ENCODE data around the gene TMCO2.

The TMCO2 gene

DNA sequence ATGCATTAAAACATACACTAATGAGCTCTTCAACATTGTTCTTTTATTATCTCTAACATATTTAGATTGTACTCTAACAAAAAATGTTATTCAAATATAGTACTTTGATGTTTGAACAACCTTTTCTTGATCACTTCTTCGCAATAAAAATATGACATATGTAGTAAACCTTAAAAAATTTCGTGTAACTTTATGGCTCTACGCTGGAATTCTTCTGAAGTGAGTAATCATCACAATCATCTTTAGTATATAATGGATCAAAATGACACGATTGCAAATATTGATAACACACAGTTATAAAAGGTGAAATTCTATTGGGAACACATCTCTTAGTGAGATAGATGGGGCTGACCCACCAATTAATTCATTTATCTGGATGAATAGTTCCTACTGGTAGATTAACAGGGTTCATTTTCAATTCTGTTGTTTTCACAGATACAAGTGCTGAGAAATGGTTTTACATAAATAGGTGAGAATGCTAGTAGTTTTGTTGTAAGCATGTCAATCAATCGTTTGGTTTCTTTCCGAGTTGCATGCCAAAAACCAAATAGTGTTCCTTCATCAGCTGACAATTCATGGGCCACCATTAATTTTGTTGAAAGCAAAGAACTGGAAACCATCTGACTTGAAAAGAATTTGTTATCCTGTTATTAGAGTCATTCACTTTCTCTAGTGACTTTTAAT, 8.8 kb downstream of the TMCO2 start:
- DNase-seq (ENCODE audit: low read depth, low spot score): no peak
- peak overlapping the region; percentile 98 for H3K27ac ChIP-seq

DNA sequence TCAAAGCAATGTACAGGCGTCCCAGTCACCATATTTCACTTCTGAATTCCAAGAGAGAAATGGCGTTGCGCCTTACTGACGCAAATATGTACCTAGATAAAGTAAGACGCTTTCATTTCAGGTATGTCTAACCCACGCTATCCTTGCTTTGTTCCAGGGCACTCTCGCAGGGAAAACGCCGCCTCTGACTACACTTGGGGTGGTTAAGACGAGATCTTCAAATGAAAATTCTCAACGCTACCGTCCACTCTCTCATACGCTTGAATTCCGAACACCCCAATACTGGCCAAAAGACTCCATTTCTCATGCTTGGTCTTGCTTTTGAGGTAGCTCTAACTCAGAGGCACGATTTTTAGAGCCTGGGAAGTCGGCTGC, 9.6 kb downstream of the TMCO2 start:
- no peak for DNase-seq (ENCODE audit: low read depth, low spot score)
- peak overlapping the region; percentile 98 for H3K27ac ChIP-seq

DNA sequence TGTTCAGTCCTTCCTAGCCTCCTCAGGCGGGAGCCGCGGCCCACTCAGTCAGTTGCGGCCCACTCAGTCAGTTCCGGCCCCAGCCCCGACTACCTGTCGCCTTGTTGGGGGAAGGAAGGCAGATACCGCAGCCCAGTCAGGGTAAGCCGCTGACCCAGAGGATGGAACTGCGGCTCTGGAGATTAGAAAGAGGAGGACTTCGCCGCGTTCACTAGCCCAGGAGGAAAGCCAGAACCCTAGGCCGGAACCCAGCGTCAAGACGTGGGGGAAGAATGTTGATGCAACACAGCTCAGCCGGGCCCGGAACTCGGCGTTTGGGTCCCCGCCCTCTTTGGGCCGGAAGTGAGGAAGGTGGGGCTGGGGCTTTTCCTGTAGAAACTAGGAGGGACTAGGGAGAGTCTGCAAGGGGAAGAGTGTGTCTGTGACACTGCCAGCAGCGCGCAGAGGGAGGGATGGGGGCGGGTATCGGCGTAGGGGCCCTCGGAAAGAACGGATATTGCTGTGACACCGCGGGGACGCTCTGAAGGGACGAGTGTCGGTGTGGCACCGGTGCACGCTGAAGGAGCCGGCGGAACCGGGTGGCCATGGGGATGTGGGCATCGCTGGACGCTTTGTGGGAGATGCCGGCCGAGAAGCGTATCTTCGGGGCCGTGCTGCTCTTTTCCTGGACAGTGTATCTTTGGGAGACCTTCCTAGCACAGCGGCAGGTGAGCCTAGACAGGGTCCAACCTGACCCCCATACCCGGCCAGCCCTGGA, 10.1 kb downstream of the TMCO2 start, which contains the start of gene ZMPSTE24:
Gene ZMPSTE24 (plus strand): TSS at position 549 of the 757 bp plus-strand sequence. CDS start 36 bp downstream, at position 585.
- peak; percentile 93 for DNase-seq (ENCODE audit: low read depth, low spot score)
- H3K27ac ChIP-seq: peak within 1 kb of the TSS; percentile 98

DNA sequence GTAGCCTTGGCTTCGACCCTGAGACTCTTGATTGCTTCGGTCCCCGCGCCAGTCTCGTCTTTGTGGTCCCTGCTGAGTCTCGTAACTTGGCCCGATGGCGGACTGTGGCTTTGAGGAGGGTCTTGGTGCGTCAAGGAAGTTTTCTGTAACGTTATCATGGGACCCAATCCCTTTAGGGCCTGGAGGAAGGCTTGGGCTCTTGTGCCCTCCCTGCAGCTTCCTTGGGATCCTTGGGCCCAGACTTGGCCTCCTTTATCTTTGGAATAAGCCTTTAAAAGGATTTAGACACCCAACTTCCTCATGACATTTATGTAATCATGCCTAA, 10.7 kb downstream of the TMCO2 start:
- no peak for DNase-seq (ENCODE audit: low read depth, low spot score)
- peak overlapping the region; percentile 98 for H3K27ac ChIP-seq

DNA sequence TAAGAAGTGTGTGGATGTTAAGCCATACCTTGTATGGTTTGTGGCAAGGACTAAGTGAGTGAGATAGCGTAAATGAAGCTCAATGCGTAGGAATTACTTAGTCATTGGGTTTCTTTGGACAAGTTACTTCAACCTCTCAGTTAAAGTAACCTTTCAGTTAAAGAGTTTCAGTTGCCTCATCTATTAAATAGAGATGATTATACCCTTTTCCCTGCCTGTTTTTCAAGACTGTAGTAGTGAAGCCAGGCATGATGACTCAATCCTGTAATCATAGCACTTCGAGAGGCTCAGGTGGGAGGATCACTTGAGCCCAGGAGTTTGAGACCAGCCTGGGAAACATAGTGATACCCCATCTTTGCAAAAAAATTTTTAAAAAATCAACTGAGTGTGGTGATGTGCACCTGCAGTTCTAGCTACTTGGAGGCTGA, 16.6 kb downstream of the TMCO2 start:
- H3K27ac ChIP-seq: peak overlapping the region; percentile 67
- DNase-seq (ENCODE audit: low read depth, low spot score): no peak

DNA sequence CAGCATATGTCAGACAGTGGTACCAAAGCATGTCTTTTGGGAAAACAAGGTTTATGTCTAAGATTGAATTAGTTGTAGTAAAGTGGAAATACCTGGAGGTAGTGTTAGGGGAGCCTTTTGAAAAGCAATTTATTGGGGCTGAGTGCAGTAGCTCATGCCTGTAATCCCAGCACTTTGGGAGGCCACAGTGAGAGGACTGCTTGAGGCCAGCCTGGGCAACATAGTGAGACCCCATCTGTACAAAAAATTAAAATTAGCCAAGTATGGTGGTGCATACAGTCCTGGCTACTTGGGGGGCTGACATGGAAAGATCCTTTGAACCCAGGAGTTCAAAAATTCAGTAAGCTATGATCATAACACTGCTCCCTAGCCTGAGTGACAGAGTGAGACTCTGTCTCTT, 17.6 kb downstream of the TMCO2 start:
- peak overlapping the region; percentile 71 for H3K27ac ChIP-seq
- no peak for DNase-seq (ENCODE audit: low read depth, low spot score)

DNA sequence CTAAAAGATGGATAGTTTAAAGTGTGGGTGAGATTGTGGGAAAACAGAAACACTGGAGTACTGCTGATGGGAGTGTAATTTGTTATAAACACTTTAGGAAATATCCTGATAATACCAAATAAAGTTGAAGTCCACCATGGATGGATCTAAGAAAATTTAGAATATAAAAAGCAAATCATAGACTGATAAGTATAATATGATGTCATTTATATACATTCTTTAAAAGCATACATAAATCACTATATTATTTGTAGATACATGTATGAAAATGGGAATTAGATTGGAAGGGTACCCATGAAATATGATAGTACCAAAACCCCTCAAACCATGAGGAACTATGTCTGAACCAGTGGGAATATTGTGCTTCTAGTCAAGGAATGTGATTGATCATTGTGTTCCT, 18.2 kb downstream of the TMCO2 start:
- DNase-seq (ENCODE audit: low read depth, low spot score): no peak
- H3K27ac ChIP-seq: peak overlapping the region; percentile 71

DNA sequence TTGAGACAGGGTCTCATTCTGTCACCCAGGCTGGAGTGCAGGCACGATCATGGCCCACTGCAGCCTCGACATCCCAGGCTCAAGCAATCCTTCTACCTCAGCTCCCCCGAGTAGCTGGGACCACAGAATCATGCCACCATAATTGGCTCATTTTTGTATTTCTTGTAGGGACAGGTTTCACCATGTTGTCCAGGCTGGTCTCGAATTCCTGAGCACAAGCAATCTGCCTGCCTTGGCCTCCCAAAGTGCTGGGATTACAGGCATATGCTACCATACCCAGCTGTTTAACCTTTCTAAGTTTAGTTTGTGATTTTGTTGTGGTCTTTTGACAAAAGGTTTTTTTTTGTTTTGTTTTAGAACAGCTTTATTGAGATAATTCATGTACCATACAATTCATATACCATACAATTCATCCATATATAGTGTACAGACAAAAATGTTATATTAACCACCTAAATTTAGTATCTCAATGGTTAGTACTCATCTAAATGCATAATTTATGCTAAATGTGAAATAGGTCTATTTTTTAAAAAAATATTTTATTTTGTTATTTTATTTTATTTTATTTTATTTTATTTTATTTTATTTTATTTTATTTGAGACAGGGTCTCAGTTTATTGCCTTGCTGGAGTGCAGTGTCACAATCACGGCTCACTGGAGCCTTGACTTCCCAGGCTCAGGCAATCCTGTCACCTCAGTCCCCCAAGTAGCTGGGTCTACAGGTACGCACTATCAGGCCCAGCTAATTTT, 19.2 kb downstream of the TMCO2 start:
- H3K27ac ChIP-seq: peak overlapping the region; percentile 71
- DNase-seq (ENCODE audit: low read depth, low spot score): no peak

DNA sequence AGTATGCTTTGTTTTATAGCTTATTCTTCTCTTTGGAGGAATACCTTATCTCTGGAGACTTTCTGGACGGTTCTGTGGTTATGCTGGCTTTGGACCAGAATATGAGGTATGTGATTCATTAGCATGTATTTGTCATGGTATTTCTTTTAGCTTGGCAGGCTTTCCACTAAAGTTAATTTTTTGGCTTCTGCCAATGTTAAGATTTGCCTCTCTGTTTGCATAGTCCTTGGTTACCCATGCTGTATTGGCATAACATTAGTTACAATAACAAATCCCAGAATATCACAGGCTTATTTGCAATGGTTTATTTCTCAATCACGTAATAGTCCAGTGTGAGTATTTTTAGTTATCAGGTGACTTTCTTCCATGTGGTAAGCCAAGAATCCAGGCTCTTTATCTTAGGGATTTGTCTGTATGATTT, 20.0 kb downstream of the TMCO2 start:
- DNase-seq (ENCODE audit: low read depth, low spot score): peak; percentile 79
- H3K27ac ChIP-seq: peak overlapping the region; percentile 71

DNA sequence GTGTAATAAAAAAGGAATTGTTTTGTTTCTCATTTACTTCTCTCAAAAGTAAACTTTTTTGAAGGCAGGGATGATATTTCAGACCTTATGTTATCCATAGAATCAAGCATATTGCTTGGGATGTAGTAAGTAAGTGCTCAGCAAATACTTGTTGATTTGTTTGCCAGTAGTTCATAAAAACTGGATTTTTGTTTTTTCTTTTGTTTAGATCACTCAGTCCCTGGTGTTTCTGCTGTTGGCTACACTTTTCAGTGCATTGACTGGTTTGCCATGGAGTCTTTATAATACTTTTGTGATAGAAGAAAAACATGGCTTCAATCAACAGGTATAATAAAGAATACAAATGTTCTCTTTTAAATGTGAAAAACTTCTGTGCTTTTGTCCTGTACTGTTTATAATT, 20.5 kb downstream of the TMCO2 start:
- DNase-seq (ENCODE audit: low read depth, low spot score): no peak
- peak overlapping the region; percentile 71 for H3K27ac ChIP-seq

DNA sequence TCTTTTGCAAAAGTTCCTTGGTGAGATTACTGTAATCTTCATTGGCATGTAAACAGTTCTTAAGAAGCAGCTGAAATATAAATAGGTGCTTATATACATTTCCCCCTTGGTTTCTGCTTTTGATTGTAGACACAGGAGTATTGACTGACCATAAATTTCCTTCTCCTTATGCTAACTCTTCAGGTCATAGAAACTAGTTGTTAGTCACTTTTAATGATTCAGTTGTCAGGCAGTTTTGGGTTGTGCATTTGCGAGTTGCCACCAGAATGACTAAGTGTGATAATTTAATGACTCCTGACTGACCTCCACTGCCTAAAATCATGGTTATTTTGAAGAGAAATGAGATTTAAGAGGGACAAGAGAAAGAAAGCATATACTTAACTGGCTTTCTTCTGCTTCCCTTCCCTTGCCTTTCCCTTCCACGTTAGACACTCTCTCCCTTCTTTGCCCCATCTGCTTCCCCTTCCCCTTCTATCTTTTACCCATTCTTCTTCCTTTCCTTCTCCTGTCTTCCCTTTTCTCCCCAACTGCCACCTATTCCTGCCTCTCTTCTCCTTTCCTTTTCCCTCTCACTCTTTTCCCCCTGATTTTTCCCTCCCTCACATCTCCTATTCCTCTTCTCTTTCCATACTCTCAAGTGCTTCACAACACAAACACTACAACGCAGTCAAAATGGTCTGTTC, 22.6 kb downstream of the TMCO2 start:
- DNase-seq (ENCODE audit: low read depth, low spot score): peak; percentile 65
- H3K27ac ChIP-seq: peak overlapping the region; percentile 56

DNA sequence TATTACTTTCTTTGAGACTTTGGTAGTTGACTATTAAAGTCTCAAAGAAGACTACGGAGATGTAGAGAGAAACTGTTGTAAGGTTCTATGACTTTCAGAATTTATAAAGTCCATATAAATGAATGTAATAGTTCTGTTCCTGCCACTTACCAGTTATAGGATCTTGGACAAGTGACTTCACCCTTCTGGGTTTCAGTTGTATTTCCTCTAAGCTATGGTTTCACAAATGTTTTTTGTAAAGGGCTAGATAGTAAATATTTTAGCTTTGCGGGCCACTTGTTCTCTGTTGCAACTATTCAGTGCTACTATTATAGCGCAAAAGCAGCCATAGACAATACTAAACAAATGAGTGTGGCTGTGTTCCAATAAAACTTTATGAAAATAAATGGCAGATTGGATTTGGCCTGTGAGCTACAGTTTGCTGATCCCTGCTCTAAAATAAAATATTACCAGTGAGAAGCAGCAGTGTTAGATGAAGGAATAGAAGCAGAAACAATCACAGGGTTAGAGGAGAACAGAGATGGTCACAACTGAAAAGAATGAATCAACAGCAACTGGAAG, 25.0 kb downstream of the TMCO2 start:
- no peak overlapping the region for H3K27ac ChIP-seq
- DNase-seq (ENCODE audit: low read depth, low spot score): no peak

DNA sequence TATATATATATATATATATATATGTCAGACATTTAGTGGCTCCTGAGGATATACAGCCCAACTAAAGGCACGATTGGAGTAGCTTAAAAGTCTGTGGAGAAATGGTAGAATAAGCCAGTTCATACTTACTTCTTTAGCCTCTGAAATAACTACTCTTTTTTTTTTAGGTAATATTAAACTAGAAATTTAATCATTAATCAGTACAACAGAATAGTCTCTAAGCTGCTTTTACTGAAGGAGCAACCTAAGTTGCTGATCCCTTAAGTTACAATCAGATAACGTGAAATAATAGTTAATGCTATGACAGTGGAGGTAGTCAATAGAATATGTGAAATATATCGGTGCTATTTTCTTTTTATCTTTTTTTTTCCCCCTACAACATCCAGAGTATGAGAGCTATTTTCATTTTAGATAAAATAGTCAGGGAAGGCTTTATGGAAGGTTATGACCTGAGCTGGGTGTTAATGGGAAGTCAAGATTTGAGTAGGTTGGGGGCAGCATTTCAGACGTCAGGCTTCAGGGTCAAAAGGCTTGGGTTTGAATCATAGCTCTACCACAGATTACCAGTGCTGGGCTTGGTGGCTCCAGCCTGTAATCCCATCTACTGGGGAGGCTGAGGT, 25.9 kb downstream of the TMCO2 start:
- DNase-seq (ENCODE audit: low read depth, low spot score): no peak
- H3K27ac ChIP-seq: no peak overlapping the region

DNA sequence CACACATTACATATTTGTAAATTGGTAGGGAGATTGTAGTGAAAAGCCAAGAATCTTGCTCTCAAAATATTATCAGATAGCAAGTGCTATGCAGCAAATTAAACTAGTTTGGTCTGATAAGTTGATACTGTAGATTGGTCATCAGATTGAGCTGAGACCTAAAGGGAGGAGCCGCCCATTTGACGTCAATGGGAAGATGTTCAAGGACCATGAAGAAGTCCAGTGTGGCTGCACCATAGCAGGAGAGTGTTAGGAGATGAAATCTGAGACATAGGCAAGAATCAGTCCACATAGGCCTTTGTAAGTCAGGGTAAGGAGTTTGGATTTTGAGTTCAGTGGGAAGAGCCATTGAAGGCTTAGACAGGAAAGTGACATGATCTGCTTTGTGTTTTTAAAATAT, 26.6 kb downstream of the TMCO2 start:
- no peak overlapping the region for H3K27ac ChIP-seq
- DNase-seq (ENCODE audit: low read depth, low spot score): no peak

DNA sequence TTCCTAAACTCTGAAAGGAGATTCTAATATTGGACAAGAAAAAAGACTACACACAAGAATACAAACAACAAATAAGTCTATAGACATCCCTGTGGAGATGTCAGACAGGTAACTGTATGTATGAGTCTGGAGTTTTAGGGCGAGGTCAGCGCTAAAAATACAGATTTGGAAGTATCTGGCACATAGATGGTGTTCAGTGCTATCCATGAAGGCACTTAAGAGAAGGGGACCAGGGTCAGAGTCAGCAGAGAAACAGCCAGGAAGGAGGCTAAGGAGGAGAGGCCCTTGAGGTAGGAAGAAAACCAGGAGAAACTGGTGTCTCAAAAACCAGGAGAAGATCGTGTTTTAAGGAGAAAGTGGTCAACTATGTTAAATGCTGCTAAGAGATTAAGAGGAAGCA, 28.4 kb downstream of the TMCO2 start:
- no peak overlapping the region for H3K27ac ChIP-seq
- no peak for DNase-seq (ENCODE audit: low read depth, low spot score)

DNA sequence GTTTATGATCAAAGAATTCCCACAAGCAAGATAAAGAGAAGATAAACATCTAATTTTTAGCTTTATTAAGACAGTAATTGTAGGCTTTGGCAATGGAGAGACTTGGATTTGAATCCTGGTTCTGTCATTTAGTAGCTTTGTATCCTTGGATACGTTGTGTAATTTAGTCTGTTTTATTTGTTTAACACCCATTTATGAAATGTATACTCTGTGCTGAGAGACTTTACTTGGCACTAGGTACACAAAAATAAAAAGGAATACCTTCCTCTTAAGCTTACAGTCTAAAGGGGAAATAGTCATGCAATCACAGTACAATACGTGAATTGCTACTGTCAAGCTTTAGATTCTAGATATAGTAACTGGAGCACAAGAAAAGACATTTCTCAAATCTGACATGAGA, 34.1 kb downstream of the TMCO2 start:
- DNase-seq (ENCODE audit: low read depth, low spot score): no peak
- no peak overlapping the region for H3K27ac ChIP-seq

DNA sequence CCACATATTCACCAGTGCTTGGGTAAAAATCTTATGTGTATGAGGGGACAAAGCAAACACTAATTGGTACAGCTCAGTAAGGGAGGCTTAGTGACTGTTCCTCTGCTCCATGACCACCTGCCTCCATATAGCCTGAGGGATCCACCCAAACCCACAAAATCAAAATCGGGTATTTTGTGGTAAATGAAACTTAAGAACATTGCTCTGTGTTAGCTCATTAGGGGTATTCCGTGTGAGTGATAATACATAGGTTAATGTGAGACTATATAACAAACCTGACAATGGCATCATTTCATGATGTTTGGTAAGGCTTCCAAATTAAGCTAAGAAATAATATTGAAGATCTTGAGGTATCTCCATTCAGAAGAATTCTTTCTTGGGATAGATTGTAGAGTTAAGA, 43.6 kb downstream of the TMCO2 start:
- no peak overlapping the region for H3K27ac ChIP-seq
- no peak for DNase-seq (ENCODE audit: low read depth, low spot score)

DNA sequence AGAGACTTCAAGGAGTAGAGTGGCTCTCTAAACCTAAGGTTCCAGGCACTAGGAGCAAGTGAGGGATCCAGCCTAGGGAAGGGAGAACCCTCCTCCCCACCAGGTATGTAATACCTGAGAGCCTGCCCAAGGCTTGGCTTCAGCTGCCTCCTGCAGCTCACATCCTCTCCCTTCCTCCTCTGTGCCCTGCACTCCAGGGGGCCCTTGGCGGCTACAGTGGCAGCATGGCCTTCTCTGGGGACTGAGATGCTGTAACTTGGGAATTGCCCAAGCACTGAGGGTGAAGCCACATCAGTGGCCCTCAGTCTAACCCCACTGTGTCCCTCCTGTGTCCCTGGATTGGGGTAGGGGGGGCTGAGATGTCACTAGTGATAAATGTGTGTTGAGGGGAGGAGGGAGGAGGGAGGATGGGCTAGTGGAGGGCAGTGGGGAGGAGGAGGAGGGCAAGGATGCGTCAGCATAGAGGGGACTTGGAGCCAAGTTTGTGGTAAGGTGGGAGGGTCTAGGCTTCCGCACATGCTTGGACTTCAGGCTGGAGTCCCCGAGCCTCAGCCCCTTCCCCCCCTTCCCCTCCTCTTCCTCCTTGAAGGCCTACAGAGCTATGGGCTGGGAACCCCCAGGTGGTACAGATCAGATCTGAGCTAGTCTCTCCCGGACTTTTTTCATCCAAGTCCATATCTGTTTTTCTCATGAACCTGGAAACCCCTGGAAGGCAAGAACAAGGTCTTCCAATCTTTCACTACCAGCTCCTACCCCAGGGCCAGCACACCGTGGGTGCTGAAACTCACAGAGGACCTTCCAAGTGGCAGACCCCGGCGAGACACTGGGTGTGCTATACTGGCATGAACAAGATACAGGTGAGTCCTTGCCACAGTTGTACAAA, 51.9 kb downstream of the TMCO2 start:
- H3K27ac ChIP-seq: no peak overlapping the region
- DNase-seq (ENCODE audit: low read depth, low spot score): no peak

DNA sequence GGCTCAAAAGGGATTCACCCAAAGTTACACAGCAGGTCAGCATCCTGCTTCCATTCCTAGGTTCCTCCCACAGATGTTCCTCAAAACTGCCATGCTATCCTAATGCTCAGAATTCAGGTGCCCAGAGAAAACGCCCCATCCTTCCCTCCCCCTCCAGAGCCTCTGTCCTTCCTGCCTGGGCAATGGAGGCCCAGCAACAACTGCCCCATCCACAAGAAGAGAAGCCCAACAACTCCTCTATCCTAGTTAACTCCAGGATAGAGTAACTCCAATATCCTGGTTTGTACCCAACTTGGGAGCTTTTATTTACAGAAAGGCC, 52.5 kb downstream of the TMCO2 start:
- DNase-seq (ENCODE audit: low read depth, low spot score): no peak

More for the DNA sequence above, 52.5 kb downstream of the TMCO2 start:
- no peak overlapping the region for H3K27ac ChIP-seq
